NCI-H1092 treated with DMSO at 0.1 percent for 48 hours (cell line): ENCODE results near the gene MRPL20.
A peak's percentile ranks its signal among the peaks of the same experiment; 100 is the strongest.
"Not testable (repeated sequence)": the region's sequence is repeated elsewhere in the genome, so short reads cannot be mapped to it uniquely, and the experiment has no call there.

Experiments used
- DNase-seq: peaks from one replicate; lab custom pipeline; 2025; lab: John Stamatoyannopoulos, UW

Gene MRPL20

DNA sequence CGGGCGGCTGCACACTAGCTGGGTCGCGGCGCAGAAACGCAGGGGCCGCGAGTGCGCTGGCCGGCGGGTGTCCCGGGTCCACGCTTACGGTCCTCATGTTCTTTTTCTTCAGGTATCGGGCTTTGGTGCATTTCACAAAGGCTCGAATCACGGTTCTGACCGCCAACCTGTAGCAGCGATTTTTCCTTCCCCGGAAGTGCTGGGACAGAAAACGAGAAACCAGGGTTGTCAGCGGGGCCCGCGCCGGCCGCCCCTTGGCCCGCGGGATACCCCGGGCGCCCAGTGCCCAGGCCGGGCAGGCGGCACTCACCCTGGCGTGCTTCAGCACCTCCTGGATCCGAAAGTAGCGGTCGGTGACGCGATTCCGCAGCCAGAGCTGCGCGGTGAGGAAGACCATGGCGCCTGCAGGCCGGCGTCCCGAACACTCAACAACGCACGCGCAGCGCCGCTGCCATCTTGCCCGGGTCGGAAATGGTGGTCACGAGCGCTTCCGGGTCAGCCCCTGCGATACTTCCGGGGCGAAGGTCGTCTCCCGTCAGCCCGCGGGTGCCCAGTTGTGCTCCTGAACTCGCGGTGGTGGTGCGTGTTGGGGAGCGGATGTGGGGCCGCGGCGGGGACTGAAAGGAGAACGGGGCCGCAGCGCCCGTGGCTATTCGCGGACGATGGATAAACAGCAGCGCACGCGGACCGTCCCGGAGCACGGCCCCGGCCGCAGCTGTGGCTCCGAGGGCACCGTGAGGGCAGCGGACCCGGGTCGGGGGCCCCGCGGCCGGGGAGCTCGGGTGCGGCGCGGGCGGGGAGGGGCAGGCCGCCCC is at the start of gene MRPL20:
Gene MRPL20 (minus strand): TSS at position 473 of the 815 bp plus-strand sequence. CDS start 76 bp downstream, at position 397.
- peak; percentile 71 for DNase-seq

DNA sequence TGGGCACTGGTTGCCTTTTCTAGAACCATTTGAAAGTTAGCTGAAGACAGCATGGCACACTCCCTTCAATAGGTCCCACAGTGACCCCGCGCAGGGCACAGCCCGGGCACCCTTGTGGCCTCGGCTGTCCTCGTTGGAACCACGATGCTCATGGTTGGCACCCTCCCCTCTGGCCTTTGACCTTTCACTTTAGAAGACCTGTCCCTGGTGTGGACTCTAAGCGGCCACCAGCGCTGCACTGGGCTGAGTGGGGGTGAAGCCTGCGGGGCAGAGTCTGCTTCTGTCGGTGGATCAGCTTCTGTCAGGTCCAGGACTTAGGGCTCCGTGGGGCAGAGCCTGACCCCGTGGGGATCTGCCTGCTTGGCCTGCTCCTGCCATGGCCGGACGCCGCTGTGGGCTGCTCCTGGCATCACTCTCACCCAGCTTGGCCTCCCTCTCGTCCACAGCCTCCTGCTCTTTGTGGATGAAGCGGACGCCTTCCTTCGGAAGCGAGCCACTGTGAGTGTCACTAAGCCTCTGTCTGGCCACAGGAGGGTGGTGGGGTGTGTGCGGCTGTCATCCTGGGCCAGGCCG is 49.7 kb upstream of the MRPL20 start:
- DNase-seq, result not testable (repeated sequence)

DNA sequence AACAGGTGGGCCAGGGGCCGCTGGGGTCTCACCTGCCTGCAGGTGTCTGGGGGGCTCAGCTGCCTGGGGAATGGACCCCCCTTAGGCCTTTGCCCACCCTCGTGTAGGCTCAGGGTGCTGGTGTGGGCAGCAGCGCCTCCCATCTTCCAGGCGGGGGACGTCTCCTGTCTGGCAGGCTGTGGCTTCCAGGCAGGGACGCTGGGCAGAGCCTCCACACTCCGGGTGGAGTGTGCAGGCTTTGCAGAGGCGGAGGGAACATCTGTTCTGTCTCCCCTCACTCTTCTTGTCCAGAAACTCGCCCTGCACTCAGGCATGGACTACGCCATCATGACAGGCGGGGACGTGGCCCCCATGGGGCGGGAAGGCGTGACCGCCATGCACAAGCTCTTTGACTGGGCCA is 48.8 kb upstream of the MRPL20 start:
- DNase-seq, result not testable (repeated sequence)

DNA sequence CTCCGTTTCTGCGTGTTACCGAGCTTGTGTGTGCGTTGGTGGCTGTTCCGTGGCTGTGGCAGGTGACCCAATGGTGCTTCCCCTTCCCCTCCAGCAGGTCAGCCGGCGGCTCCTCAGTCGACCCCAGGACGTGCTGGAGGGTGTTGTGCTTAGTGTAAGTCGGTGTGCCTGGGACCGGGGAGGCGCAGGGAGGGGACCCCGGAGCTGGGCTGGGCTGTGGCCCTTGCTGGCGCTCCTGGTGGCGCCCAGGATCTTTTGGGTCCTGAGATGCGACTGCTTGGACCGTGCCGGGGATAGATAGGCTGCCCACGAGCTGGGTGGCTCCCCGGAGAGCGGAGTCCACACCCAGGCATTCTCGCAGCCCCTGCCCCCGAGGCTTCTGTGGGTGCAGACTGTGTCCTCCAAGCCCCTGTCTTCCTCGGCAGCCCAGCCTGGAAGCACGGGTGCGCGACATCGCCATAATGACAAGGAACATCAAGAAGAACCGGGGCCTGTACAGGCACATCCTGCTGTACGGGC is 48.3 kb upstream of the MRPL20 start:
- DNase-seq, result no peak

DNA sequence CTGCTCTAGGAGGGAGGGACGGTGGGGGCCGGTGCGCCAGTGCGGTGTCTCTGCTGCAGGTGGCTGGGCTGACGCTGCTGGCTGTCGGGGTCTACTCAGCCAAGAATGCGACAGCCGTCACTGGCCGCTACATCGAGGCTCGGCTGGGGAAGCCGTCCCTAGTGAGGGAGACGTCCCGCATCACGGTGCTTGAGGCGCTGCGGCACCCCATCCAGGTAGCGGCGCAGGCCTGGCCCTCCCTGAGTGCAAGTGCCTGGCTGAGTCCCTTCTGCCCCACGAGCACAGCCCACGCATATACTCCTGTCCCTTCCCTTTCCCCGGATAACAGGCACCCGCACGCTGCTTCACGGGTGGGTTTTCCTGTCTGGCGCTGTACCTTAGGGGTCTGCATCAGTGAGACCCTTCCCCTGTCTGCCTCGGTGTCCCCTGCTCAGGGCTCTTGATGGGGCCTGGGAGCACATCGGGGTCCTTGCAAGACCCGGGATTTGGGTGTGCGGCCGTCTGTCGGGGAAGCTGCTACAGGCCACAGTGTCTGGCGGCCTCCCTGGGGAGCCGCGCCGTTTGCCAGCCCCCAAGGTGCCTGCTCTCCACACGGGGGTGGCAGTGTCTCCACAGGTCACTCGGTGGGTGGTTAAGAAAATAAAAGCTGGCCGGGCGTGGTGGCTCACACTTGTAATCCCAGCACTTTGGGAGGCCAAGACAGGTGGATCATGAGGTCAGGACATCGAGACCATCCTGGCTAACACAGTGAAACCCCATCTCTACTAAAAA is 47.4 kb upstream of the MRPL20 start:
- not testable (repeated sequence) for DNase-seq

DNA sequence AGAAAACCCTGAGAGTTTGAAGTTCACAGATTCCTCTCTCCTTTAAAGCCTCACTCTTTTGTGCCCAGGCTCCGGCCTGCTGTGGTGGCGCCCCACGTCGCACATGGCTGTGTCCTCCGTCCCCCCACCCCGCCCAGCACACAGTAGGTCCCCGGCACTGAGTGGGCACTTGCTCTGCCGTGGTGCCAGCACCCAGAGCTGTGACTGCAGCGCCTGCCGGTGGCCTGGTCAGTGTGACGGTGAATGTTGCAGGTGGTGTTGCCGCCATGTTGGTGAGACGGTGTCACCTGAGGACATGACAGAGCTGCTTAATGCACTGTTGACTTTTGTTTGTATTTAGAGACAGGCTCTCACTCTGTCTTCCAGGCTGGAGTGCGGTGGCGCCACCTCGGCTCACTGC is 45.8 kb upstream of the MRPL20 start:
- DNase-seq, result no peak

- not testable (repeated sequence) for DNase-seq
These were observed 45.3 kb upstream of the MRPL20 start for GRCh38 chr1:1452365-1452739.

GRCh38 chr1:1451696-1452364 is 44.7 kb upstream of the MRPL20 start:
- no peak for DNase-seq

- not testable (repeated sequence) for DNase-seq
These were observed 43.5 kb upstream of the MRPL20 start for GRCh38 chr1:1450616-1451015.

- DNase-seq, result no peak
These were observed 42.1 kb upstream of the MRPL20 start, which contains the start of gene ATAD3C for GRCh38 chr1:1449099-1449739. Gene ATAD3C (plus strand): TSS chr1:1449689. CDS start chr1:1450684, 995 bp downstream.

DNA sequence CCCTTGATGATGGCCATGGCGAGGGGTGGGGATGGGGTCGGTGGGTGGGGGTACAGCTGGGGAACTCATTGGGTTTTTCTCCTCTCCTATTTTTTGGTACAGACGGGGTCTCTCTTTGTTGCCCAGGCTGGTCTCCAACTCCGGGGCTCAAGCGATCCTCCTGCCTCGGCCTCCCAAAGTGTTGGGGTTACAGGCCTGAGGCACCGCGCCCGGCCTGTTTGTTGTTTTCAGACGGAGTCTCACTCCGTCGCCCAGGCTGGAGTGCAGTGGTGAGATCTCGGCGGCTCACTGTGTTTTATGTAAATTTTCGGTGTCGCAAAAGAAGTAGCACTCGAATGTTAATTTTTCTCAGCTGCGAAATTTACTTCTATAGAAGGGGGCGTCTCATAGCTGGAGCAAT is 39.5 kb upstream of the MRPL20 start:
- DNase-seq, result not testable (repeated sequence)

DNA sequence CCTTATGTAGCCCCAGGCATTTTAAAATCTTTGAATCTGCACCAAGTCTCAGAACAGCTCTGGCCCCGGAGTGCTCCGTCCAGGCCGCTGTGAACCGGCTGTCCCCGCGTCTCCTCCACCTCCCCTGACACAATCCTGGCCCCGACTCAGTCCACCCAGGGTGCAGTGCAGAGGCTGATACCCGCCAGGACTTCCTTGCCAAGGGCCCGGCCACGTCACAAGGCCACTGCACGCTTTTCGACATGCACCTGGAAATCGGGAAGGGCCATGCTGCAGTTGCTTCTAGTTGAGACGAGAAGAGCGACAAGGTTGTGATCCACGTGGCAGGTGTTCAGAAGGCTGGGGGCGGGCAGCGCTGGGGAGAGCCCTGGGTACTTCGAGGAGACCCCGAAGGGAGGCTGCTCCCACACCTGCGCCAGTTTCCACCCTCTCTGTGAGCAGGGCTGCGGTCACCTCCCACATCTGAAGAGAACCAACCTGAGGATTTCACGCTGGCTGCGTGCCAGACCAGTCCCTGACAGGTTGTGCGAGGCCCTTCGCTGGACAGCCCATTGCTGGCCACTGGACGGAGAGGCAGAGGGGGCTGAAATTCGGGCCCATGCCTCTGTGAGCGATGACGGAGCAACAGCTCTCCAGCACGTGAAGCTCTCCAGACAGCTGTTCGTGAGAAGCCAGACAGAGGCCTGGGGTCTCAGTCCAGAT is 35.1 kb upstream of the MRPL20 start:
- no peak for DNase-seq

- no peak for DNase-seq
These were observed 34.2 kb upstream of the MRPL20 start for GRCh38 chr1:1441002-1441888.

GRCh38 chr1:1440262-1441001 is 33.3 kb upstream of the MRPL20 start:
- DNase-seq, result no peak

DNA sequence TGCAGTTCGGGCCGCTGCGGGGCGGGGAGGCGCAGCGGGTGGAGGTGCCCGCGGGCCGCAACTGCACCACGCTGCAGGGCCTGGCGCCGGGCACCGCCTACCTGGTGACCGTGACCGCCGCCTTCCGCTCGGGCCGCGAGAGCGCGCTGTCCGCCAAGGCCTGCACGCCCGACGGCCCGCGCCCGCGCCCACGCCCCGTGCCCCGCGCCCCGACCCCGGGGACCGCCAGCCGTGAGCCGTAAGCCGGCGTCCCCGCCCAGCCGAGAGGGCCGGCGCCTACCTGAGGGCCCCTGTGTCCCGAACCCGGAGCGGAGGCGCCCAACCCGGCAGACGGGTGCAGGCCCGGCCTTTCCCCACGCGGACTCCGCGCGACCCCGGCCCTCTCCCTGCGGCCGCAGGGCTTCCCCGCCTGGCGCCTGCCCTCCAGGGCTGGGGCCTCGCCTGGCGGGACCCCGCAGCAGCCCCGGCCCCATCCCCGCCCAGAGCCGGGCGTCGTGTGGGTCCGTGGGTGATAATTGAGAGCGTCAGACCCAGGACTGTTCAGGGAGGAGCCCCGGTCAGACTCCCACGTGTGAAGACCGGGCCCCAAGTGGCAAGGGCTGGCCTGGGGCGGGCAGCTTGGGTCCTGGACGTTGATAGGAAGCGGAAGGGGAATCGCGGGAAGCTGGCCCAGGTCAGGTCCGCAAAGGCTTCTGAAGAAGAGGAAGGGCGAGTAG is 32.6 kb upstream of the MRPL20 start:
- DNase-seq, result no peak

GRCh38 chr1:1438531-1439381 is 31.7 kb upstream of the MRPL20 start:
- DNase-seq, result no peak

GRCh38 chr1:1437904-1438376 is 30.8 kb upstream of the MRPL20 start:
- no peak for DNase-seq
